GM18868 (cell line): ENCODE measurements around the gene ABCA7.

Experiments
- ATAC-seq: cut with Tn5 transposase; IDR thresholded peaks from one replicate; pipeline ENCODE4 v1.9.1; 2021; ENCODE audit warnings: mild to moderate bottlenecking, moderate library complexity; ENCODE audit not compliant: unreplicated experiment

Gene ABCA7

DNA sequence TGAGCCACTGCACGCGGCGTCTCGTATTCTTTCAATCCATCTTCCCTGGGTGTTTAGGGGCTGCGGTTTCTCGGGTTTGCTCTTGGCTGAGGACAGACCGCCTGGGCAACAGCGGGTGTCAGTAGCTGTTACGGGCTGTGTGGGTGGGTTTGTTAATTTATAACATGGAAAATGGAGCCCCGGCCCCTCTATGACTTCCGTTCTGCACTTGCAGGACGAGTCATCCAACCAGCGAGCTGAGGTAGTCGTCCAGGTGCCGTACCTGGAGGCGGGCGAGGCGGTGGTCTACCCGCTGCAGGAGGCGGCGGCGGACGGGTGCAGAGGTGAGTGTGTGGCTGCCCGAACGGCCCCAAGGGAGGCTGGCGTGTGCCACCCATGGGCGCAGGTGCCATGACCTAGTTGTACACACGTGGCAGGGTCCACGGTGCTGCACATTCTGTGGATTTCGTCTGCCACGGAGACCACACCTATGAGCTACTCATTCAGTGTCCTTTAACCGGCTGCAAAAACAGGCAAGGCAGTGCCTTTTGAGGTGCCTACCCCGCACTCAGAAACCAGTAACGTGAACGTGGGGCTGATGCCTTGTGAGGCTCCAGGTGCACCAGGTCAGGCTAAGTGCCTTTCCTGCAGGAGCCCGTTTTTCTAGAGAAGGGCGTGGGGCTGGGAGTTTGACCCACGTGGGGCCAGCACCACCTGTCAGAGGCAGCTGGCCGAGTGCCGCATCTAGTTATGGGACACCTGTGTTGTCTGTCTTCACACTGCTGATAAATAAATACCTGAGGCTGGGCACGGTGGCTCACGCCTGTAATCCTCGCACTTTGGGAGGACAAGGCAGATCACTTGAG, 44.3 kb downstream of the ABCA7 start:
- no peak for ATAC-seq

DNA sequence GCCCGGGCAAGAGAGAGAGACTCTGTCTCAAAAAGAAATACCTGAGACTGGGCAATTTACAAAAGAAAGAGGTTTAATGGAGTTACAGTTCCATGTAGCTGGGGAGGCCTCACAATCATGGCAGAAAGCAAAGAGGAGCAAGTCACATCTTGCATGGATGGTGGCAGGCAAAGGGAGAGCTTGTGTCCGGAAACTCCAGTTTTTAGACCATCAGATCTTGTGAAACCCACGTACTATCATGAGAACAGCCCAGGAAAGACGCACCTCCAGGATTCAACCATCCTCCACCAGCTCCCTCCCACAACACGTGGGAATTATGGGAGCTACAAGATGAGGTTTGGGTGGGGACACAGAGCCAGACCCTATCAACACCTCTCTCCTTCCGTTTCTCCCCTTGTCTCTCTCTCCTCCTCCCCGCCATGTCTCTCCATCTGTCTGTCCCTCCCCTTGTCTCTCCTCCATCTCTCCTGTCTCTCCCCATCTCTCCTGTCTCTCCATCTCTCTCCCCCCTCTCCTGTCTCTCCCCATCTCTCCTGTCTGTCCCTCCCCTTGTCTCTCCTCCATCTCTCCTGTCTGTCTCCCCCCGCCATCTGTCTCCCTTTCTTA, 45.2 kb downstream of the ABCA7 start:
- ATAC-seq = no peak

DNA sequence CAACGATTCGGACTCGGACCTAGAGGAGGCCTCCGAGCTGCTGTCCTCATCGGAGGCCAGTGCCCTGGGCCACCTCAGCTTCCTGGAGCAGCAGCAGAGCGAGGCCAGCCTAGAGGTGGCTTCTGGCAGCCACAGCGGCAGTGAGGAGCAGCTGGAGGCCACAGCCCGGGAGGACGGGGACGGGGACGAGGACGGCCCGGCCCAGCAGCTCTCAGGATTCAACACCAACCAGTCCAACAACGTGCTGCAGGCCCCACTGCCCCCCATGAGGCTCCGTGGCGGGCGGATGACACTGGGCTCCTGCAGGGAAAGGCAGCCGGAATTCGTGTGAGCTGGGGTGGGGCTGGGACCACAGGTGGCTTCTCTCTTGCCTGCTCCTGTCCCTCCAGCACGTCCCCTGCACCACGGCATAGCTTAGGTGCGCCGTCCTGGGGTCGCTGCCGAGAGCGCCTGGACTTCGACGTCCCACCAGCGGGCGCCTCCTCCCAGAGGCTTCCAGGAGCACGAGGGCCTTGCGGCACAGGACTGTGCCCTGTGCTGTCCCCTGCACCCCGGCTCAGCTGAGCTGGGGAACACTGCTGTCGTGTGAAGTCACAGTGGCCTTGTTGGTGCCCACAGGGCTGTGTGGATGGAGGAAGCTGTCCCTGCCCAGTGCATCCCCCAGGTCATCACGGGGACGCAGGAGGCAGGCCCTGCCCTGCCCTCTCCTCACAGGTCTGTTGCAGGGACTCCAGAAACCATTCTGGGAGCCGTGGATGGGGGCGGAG, 46.0 kb downstream of the ABCA7 start:
- no peak for ATAC-seq

DNA sequence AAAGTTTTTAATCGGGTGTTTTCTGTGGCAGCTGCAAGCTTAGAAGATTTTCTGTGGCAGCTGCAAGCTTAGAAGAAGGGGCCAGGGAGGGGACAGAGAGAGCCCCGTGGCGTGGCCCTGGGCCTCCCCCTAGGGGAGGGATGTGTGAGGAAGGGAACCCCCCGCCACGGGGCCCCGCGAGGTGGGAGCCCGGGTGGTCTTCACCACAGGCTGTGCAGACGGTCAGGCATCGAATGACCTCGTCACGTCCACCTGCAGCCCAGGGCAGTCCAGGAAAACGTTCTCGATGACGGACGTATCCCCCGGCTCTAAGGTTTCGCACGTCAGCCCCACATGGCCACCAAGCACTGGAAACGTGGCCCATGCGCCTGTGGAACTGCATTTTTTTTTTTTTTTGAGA, 46.7 kb downstream of the ABCA7 start:
- ATAC-seq = no peak

DNA sequence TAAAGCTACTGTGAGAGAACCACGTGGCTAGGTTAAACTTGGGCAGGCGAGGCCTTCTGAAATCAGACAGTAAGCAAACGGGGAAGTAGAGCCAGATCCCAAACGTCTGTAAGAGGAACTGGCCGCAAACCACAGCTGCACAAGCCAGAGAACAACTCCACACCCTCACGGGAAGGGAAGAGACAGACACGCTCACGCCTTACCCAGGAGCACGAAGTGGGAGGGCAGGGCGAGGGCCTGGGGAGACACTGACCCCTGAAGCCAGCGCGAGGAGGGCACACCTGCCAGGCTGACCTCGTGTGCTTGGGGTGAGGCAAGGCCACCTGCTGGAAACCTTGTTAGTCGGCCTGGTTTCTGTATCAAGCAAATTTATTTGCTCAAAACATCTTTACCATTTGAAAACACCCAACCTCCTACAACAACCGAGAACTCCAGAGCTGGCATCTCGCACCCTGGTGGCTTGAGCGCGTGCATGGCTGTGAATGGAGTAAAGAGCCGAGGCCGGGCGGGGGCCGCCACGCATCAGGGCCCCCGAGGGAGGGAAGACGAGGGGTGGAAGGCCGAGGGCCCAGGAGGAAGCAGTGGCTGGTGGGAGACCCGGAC, 48.0 kb downstream of the ABCA7 start:
- no peak for ATAC-seq

DNA sequence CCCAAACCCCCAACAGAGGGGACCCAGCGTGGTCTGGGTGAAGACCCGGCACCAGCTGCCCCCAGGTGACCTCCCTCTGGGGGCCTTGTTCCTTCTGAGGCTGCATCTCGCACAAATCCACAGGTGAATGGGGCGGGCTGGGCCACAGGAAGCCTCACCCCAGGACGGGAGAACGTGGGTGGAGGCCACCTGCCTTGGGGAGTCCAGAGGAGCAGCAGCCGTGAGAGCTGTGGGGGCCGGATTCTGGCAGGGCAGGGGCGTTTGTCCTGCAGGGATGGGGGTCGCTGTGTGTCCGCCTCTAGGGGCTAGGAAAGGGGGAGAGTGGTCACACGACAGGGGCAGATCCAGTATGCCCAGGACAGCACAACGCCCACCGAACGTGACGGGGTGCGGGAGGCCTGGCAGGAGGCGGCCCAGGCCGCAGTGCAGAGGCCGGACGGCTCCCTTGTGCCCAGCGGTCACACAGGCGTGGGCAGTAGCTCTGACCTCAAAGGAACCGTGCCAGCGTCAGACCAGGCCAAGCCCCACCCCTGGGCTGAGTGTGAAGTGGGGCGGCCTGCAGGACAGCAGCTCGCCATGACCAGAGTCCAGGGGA, 48.6 kb downstream of the ABCA7 start:
- ATAC-seq = no peak

DNA sequence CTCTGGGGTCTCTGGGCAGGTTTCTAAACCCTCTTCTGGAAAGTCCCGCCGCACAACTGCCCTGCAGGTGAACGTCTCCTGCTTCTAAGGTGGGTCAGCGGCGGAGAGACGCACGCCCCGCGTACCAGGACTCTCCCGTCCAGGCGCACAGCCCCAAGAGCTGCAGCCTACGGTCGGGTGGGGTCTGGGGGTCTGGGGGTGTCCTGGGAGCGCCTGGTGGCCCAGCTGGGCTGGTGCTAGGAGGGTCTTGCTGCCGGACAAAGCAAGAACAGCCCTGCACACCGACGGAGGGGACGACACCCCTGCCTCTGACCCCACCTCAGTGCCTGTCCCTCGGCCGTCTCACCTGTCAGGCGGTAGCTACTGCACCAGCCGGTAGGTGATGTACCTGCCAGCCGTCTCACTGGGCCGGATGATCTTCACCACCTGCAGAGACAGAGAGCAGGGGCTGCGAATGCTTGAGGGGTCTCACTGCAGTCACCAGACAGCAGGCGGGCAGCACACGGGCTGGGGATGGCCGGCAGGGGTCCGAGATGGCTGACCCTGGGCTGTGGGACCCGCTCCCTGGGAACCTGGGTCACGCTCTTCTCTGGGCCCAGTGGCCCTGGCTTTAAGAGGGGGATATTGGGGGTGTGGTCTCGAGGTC, 49.3 kb downstream of the ABCA7 start:
- ATAC-seq = no peak

DNA sequence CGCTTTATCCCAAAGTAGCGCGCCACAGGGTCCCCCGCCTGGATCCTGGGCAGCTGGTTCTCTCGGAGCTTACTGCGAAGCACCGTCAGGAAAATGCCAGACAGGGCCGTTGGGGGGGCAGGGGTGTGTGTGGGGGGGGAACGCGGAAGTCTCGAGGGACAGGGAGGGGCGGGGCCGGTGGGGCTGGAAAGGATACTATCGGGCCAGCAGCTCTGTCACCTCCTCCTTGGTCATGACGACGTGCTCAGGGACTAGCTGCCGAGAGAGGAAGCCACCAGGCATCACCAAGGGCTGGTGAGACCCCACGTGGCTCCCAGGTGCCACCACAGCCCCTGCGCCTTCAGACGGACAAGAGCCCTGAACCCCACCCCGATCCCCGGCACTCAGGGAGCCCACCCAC, 50.0 kb downstream of the ABCA7 start:
- ATAC-seq = no peak

DNA sequence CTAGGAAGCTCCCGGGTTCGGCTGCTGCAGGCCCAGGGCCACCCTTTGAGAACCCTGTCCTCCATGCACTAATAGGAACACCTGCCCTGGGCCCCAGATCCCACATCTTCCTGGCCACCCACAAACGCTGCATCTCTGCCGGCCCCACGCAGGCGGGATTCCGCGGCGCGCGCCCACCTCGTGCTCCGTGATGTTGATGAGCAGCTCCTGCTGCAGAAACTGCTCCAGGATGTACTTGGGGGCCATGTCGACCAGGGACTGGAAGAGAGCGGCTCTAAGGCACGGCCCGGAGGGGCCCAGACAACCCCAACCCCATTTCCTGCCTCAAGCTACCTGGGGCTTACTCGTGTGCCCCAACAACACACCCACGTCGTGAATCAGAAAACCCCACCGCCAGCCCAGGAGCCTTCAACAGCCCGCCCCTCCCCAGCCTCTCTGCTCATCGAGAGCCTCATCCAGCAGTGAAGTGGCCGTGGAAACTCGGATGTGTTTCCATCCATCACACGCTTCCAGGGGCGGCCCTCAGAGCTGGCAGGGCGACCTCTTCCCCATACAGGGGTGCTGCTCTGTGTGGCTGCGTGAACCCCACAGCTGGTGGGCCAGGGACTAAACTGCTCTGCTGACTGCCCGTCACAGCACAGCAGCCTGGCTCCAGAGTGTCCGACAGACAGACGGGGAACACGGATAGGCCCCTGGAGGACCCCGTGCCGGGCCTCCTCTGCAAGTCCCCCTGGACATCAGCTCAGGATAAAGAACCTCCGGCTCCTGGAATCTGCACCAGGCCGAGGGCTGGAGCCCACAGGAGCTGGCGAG, 51.0 kb downstream of the ABCA7 start:
- ATAC-seq = no peak

DNA sequence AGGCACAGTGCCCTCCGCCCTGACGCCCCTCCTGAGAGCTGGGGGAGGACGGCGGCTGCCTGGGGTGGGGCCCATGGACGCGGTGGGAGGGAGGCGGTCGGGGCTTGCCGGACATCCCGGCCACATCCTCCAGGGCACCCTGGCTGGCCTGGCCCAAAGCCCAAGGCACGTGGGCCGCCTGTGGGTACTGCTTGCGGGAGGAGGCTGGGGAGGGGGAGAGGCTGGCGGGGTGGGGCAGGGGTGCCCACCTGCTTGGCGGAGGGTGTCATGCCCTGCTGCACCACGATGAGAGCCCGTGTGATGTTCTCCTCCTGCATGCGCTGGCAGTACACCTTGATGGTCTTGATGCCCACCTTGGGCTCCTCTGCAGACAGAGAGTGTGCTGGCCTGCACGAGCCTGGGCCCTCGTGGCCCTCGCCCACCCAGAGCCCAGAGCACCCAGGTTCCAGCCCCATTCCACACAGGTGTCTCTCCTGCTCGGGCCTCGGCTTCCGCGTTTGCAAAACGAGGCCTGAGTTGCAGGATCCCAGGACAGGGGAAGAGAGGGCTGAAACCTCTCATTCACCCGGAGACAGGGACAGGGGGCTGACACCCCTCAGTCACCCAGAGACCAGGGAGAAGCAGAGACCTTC, 51.8 kb downstream of the ABCA7 start:
- no peak for ATAC-seq

DNA sequence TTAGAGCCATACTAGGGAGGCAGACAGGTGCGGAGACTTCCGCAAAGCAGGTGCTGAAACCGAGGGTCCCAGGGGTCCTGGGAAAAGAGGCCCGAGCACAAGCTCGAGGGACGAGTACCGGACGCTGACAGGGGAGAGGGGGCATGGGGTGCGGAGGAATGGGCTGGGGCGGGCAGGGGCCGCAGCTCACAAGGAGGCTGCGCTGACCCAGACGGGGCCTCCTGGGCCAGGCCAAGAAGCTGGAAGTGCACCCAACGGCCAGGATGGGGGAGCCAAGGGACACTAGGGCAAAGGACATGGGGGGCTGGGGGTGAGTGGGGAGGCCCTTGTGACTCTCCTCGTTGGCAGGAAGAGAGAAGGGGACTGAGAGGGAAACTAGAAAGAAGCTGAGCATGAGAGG, 53.4 kb downstream of the ABCA7 start:
- no peak for ATAC-seq

DNA sequence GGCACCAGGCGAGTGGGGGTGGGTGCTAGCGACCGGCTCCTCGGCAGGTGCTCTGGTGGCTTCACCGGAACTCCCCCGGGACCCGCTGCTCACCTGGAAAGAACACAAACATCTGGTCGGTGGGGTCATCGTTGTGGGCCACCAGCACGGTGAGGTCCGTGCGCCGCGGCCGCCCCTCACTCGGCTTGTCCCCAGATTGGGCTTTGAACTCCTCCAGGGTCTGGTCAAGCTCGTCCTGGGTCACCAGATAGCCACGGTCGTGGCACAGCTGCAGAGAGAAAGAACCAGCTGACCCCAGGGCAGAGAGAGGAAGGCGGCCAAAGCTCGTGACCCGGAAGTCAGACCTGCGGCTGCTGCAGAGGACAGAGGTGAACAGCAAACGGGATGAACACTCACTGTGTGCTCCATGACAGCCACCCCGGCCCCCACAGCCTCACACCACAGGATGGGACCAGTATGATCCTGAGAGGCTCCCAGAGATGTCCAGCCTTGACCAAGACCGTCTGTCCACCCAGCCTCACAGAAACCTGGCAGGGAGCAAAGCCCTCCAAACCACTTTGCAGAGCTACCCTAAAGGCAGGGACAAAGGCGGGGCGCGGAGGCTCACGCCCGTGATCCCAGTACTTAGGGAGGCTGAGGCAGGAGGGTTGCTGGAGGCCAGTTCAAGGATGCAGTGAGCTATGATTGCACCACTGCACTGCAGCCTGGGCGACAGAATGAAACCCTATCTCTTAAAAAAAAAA, 54.1 kb downstream of the ABCA7 start:
- no peak for ATAC-seq

DNA sequence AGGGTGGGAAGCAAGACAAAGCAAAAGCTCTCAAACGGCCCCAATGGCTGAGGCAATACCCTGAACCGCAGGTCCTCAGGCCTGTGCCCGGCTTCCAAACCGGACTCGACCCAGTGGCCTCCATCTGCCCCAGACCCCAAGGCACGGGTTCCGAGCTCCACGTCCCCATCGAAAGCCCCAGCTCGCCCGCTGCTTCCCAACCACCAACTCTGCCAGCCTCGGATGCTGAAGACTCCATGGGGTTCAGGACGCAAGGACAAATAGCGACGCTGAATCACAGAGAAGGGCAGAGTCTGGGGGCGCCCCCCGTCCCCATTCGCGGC, 54.7 kb downstream of the ABCA7 start:
- no peak for ATAC-seq

DNA sequence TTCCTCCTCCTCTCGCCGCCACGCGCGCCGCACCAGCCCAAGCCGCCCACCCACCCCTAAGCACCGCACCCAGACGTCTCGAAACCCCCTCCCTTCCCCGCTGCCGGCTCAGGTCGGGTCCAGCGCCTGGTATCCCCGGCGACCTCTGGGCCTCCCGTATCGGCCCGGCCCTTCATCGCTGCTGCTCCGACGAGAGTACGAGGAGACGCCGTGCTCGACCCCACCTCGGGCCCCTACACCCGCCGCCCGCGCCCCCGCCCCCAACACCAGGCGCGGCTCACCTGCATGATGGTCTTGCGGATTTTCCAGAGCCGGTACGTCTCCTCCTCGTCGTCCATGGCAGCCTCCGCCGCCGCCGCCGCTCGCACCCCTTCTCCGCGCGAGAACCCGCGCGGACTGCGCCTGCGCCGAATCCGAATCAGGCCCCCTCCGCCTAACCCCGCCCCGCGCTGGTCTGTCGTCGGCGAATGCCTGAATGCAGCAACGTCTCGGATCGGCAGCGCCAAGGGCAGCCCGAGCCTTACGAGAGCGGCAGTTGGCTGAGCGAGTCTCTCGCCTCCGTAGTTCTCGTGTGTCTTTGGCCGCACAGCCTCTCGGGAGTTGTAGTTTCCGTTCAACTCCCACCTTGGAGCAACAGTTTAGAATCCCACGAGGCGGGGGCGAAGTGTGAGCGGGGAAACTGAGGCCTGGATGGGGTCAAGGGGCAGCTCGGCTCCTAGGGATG, 55.2 kb downstream of the ABCA7 start, which contains the start of gene POLR2E:
TSS of gene POLR2E (minus strand) at position 398 of the 724 bp plus-strand sequence. CDS start at position 338, 60 bp downstream.
- ATAC-seq = peak; percentile 82

DNA sequence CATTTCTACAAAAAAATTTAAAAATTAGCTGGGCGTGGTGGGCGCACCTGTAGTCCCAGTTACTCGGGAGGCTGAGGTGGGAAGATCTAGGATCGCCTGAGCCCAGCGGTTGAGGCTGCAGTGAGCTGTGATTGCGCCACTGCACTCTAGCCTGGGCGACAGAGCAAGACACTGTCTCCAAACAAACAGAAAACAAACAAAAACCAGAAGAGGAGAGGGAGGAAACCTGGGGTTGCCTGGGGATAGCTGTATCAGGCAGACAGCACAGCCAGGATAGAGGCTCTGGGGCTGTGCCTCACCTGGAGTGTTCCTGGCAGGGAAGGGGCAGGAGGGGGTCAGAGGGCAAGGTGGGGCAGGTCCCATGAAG, 57.9 kb downstream of the ABCA7 start:
- no peak for ATAC-seq

DNA sequence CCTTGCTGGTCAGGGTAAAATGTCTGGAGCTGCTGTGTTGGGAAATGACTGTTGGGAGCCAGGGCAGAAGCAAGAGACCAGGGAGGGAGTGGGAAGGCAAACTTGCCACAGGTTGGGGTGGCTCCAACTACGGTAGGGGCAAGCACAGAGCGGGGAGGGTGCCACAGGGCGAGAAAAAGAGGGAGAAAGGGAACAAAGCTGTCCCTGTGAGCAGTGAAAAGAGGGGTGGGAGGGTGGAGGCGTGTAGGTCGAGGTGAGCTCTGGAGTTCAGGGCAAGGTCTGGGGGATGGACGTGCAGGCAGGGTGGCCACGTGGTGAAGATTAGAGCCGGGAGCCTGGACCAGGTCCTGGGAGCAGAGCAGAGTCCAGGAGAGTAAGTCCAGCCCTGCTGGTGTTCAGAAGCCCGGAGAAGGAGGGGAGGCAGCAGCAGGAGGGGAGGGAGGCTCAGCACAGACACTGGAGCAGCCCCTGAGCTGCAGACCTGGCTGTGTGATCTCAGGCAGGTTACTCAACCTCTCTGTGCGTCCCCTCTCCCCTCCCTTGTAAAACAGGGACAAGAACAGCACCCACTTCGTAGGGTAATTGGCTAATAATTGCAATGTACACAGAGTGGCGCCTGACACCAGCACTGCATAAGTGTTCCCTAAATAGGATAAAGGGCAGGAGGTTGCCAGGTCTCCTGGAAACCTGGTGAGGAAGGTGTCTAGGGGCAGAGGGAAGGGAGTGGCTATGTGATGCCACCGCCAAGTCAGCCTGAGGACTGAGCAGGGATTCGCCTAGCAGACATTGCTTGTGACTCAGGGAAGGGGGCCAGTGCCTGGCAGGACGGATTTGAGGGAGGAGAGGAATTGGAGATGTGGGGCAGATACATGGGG, 58.5 kb downstream of the ABCA7 start:
- no peak for ATAC-seq

DNA sequence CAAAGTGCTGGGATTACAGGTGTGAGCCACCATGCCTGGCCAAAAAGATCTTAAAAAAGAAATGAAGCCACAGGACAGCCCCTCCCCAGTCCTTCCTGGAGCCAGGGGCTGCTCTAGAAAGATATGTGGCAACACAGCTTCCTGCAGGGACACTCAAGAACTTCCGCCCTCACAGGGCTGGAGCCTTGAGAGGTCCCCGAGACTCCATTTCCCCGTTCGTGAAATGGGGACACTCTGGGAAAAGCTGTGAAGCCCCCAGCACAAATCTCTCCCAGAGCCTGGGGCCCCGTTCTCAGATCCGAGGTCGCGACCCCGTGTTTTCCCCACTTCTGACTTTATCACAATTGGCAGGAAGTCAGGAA, 61.4 kb downstream of the ABCA7 start:
- ATAC-seq = no peak
